LNCaP clone FGC (cell line): Measurements from ENCODE around the gene NPAS3.

ENCODE experiments used
- DNase-seq: peaks from one replicate; pipeline ENCODE4 v3.0.0-alpha.2; 2011; ENCODE audit warnings: low read depth
- H3K4me3 ChIP-seq: 2 replicates; pipeline ENCODE4 v1.5.1; 2011; ENCODE audit warnings: mild to moderate bottlenecking, low read depth, low read length, control low read depth
- CTCF ChIP-seq: IDR thresholded peaks from 2 replicates; pipeline ENCODE4 v1.5.1; 2012; ENCODE audit warnings: mild to moderate bottlenecking; ENCODE audit not compliant: control insufficient read depth, insufficient read depth; ENCODE audit errors: extremely low read depth

Gene NPAS3

DNA sequence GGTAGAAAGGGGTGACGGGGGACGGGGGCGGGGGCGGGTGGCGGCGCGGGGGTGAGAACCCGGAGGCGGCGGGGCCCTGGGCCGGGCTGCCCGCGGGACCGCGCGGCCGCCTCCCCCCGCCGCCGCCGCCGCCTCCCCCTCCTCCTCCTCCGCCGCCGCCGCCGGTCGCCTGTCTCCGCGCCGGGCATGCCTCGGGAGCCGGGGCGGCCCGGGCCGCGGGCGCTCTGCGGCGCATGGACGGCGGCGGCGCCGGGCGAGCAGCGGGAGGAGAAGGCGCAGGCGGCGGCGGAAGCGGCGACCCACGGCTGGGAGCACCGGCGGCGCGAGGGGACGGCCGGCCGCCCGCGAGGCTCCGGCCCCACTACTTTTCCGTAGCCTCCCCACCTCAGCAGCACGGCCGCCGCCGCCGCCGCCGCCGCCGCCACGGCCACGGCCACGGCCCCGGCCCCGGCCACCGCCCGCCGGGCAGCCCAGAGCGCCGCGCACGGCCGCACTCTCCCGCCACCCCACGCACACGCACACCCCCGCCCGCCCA, at the start of gene NPAS3:
NPAS3 (plus strand) TSS at position 161 of the 535 bp plus-strand sequence.
- DNase-seq = no peak
- TF ChIP-seq CTCF = no peak
- H3K4me3 ChIP-seq = no peak within 1 kb of the TSS

DNA sequence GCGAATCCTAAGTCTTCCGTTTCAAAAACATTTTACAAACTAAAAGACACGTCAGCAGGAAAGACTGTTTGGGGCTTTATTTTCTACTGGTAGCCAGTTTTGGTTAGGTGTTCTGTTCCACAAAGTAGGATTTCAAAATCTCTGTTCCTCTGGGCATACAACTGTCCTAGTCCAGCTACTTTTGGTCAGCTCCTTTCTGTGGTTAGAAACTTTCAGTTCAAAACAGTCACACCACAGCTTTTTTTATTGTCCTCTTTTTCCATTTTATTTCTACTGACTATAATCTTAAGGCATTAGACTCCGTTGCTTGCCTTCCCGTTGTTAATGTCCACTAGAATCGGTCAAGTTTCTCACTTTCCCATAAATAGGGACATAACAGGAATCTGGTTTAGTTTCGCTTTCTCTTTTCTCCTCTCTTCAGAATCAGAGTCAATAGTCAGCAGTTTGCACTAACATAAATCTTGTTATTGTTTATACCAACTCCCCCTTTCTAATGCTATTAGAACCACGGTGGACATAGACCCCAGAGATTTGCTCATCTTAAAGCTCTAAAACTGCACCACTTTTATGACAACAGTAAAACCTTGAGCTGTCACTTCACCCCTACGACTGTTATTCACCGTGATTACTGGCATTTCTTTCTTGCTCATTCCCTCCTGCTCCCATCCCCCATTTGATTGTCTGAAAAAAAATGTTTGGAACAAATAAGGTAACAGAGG, 41.5 kb upstream of the NPAS3 start:
- DNase-seq = no peak
- peak overlapping the region; percentile 44 for H3K4me3 ChIP-seq
- no peak for TF ChIP-seq CTCF

DNA sequence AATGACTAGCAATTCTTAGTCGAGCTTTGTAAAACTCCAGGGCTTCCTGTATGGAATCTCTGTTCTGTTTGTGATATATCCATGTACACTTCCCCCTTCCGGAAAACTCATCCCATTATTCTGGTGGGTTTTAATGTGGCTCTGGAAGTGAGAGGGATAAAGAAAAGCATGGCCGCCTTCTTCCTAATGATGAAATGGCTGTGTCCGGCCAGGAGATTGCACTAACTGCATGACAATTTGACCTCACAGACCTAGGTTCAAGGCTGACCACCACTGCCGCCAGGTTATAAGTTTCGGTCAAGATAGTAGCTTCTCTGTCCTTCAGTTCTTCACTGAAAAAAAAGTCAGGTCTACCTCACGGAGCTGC, 41.0 kb upstream of the NPAS3 start:
- peak overlapping the region; percentile 44 for H3K4me3 ChIP-seq
- DNase-seq = no peak
- no peak for TF ChIP-seq CTCF

DNA sequence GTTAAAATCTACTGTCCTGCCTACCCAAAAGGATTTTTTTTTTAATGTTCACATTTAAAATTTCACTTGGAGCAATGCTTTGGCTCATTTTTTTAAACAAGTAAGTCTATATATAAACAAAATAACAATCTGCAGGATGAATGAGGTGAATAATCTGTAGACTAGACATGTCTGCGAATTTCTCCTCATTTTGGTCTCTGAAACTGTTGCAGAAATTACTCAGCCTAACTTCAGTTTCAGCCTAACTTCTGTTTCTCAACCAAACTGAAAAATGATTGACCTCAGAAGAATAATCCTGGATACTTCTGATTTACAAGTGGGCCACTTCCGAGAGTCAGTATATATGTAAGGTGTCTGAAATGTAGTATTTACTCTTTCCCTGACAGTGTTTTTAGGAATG, 39.8 kb upstream of the NPAS3 start:
- no peak for DNase-seq
- TF ChIP-seq CTCF = no peak
- H3K4me3 ChIP-seq = no peak overlapping the region

DNA sequence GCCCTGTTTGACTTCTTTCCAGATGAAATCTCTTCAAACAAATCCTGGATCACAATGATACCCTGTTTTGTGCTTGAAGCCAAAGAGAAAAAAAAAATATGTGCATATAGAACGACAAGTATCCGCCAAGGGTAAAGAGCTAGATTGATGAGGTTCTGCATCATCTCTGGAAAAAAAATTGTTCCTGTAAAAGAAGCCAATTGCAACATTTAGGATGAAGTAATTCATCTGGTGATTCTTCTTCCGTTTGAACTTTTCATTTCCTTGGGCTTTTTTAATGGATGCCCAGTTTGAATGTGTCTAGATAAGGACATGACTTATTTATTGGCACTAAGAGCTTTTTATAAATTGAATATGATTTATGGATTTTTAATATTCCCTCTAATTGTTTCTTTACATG, 38.1 kb upstream of the NPAS3 start:
- no peak for DNase-seq
- H3K4me3 ChIP-seq = no peak overlapping the region
- TF ChIP-seq CTCF = no peak

GRCh38 chr14:32905013-32905412, 33.7 kb upstream of the NPAS3 start:
- no peak for DNase-seq
- no peak overlapping the region for H3K4me3 ChIP-seq
- TF ChIP-seq CTCF = no peak

DNA sequence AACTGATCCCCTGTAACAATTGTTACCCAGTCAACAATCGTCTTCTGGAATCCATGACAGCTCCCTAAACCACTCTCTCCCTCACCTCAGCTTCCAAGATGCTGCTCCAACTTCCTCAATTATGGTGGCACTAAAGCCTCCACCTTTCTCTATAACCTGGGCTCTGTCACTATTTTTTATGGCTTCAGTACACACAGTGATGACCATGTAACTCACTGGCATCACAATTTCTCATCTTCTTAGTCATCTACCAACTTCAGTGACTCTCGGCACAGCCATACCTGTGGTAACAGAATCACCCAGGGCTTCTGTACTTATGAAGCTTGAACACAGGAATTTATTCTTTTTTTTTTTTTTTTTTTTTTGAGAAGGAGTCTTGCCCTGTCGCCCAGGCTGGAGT, 32.0 kb upstream of the NPAS3 start:
- DNase-seq = no peak
- no peak overlapping the region for H3K4me3 ChIP-seq
- no peak for TF ChIP-seq CTCF
